ENCODE measurements around the gene FLOT2. TPM values are rescaled to one million over a fixed set of nuclear protein-coding genes. Genes with fewer than 3 reads are reported as not detected.
"Not testable (repeated sequence)": the region's sequence is repeated elsewhere in the genome, so short reads cannot be mapped to it uniquely, and the experiment has no call there.

The FLOT2 gene
- polyA plus RNA-seq, 3 donors: 93.4 to 108 (median 95.7) TPM

DNA sequence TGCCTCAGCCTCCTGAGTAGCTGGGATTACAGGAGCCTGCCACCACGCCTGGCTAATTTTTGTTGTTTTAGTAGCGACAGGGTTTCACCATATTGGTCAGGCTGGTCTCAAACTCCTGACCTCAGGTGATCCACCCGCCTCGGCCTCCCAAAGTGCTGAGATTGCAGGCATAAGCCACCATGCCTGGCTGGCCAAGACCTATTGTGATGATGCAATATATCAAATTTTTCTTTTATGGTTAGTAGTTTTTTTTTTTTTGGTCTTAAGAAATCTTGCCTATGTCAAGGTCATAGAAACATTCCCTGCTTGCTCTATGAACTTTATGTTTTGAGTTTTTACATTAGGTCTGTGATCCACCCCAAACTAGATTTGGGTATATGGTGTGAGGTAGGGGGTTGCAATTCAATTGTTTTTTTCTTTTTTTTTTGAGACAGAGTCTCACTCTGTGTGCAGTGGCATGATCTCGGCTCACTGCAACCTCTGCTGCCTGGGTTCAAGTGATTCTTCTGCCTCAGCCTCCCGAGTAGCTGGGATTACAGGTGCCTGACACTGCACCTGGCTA, 20.3 kb downstream of the FLOT2 start:
- DNase-seq: not testable (repeated sequence)

- no peak for DNase-seq
These were observed 21.5 kb downstream of the FLOT2 start for GRCh38 chr17:28875848-28876550.

DNA sequence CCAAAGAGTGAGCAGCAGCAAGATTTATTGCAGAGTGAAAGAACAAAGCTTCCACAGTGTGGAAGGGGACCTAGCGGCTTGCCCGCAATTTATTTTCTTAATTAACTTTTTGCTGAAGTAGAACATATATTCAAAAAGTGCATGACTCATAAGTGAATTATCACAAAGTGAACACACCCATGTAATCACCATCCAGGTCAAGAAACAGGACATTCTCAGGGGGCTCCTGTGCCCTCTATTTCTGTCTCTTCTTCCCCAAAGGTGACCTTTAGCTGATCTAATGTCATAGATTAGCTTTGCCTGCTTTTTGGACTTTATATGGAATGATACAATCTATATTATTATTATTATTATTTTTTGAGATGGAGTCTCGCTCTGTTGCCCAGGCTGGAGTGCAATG, 22.8 kb downstream of the FLOT2 start:
- DNase-seq: no peak

DNA sequence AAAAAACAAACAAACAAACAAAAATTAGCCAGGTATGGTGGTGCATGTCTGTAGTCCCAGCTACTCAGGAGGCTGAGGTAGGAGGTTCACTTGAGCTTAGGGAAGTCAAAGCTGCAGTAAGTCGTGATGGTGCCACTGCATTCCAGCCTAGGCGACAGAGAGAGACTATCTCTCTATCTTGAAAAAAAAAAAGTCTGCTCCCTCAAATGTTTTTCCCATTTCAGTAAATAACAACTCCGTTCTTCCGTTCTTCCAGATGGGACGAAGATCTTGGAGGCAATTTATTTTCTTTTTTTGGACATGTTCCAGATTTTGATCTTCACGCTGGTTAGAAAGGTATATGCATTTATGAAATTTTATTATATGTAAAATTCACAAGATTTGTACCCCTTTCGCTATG, 23.7 kb downstream of the FLOT2 start:
- DNase-seq: no peak

DNA sequence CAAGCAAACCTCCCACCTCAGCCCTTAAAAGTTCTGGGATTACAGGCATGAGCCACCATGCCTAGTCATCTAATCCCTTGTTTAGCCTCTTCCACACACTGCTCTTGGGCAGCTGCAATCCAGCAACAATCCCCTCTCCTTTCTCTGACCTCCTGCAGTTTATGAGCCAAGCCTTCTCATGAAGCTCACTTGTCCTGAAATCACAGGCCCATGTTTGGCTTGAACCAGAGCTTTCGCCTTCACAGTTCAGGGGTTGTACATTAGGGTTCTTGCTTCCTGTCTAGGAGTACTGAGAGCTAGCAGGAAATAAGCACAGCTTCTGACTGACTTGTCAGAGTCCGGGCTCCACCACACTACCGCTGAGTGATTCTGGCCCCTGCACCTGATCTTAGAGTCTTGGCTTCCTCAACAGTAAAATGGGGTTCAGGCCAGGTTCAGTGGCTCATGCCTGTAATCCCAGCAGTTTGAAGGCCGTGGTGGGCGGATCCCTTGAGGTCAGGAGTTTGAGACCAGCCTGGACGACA, 26.4 kb downstream of the FLOT2 start:
- DNase-seq: no peak

- no peak for DNase-seq
These were observed 30.3 kb downstream of the FLOT2 start for GRCh38 chr17:28867276-28867675.

- no peak for DNase-seq
These were observed 31.4 kb downstream of the FLOT2 start for GRCh38 chr17:28865946-28866752.

- DNase-seq: no peak
These were observed 32.3 kb downstream of the FLOT2 start for GRCh38 chr17:28864991-28865849.

GRCh38 chr17:28863953-28864352, 33.6 kb downstream of the FLOT2 start:
- DNase-seq: no peak

- no peak for DNase-seq
These were observed 35.0 kb downstream of the FLOT2 start for GRCh38 chr17:28862561-28862960.

- no peak for DNase-seq
These were observed 35.9 kb downstream of the FLOT2 start for GRCh38 chr17:28861393-28862203.

DNA sequence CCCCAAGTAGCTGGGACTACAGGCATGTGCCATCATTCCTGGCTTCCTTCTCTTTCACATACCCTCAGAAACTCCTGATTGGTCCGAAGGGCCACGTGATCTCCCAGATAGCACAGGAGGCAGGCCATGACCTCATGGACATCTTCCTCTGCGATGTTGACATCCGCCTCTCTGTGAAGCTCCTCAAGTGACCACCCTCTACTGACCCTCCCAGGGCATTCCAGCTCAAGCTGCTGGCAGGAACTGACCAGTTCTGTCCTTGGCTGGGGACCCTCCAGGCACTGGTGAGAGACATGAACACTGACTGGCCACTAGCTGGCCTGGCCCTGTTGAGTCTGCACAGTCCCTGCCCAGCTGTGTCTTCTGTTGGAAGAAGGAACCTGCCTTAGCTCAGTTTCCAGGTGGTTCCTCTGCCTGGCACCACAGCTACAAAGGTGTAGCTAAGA, 37.1 kb downstream of the FLOT2 start:
- no peak for DNase-seq

DNA sequence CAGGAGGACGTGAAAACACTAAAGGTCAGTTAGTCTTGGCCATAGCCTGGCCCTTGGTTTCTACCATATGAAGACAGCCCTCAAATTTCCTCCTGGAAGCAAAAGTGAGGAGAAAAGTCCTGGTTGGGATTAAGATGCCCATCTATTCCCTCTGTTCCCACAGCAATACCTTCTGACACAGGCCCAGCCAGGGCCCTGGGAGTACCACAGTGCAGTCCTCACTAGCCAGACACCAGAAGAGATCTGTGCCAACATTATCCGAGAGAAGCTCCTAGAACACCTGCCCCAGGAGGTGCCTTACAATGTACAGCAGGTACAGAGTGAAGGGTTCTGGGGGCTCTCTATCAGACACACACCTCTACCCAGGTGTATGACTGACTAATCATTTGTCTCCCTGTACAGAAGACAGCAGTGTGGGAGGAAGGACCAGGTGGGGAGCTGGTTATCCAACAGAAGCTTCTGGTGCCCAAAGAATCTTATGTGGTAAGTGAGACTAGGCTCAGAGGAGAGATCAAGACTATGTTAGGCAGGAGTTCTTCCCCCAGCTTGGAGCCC, 38.7 kb downstream of the FLOT2 start:
- no peak for DNase-seq

DNA sequence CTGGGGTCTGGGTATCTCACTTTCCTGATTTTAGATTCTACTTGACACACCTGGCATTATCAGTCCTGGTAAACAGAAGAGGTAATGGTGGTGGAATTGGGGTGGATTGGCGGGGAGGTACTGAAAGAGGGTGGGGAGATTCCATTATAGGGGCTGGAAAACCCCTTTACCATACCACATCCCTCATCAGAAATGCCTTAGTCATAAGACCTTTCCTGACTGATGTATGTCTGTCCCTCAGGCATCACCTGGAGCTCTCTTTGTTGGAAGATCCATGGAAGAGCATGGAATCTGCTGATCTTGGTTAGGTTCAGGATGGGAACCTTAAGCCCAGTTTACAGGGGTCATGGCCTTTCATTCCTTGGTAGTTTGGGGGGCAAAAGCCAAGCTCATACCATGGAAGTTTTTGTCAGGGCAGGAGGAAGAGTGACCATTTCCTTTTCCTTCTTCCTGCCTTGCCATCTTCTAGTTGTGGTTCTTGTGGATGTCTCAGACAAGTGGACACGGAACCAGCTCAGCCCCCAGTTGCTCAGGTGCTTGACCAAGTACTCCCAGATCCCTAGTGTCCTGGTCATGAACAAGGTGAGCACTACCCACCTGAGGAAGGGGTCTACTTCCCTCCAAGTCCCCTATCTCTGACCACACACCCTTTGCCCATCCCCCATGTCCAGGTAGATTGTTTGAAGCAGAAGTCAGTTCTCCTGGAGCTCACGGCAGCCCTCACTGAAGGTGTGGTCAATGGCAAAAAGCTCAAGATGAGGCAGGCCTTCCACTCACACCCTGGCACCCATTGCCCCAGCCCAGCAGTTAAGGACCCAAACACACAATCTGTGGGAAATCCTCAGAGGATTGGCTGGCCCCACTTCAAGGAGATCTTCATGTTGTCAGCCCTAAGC, 39.4 kb downstream of the FLOT2 start:
- no peak for DNase-seq

- no peak for DNase-seq
These were observed 41.4 kb downstream of the FLOT2 start for GRCh38 chr17:28856028-28856574.

- no peak for DNase-seq
These were observed 42.2 kb downstream of the FLOT2 start for GRCh38 chr17:28855336-28855679.

- DNase-seq: peak; percentile 88
These were observed 42.8 kb downstream of the FLOT2 start, which contains the start of gene ERAL1 for GRCh38 chr17:28854457-28855335. TSS of gene ERAL1 (plus strand) at chr17:28855016. CDS start at chr17:28855035, 19 bp downstream.

DNA sequence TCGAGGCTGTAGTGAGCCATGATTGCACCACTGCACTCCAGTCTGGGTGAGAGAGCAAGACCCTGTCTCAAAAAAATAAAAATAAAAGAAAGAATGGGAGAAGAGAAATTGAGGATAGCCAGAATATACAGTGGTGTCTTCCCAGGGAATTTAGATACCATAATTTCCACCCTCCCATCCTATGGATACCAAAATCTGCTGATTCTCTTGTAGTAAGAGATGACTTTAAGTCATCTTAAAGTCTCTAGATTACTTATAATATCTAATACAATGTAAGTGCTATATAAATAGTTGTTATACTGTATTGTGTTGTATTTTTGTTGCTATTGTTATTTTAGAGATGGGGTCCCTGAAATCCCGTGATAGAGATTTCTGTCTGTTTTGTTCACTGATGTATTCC, 44.2 kb downstream of the FLOT2 start:
- DNase-seq: no peak

Measured in renal pelvis (tissue), 4 donors.